ENCODE measurements around the gene ADGRB3. TPM values are rescaled to one million over a fixed set of nuclear protein-coding genes. Genes with fewer than 3 reads are reported as not detected.

Gene ADGRB3
- total RNA-seq, 4 donors from 2014 or later, result 0.30 to 0.94 (median 0.35) TPM

DNA sequence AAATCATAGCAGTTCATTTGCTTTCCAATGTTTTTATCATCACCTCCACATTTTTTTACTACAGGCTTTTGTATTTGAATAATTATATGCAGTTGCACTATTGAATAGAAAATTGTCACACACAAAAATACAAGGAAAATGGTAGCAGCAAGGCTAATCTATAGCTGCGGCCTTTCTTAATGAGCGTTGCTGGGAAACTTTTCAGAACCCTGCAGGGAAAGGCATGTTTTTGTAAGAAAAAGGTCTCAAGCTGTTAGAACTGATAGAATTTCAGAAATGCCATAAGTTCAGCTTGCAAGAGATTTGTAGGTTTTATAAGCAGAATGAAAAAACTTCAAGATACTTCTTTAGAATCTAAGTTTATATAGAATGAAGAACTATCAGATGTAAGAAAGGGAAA, 625.9 kb downstream of the ADGRB3 start:
- H3K4me3 ChIP-seq (ENCODE audit: low read depth, poor library complexity, severe bottlenecking), result no peak overlapping the region
- no peak for TF ChIP-seq POLR2A (IDR thresholded peaks at IDR 0.05)
- TF ChIP-seq, protein P1, sequence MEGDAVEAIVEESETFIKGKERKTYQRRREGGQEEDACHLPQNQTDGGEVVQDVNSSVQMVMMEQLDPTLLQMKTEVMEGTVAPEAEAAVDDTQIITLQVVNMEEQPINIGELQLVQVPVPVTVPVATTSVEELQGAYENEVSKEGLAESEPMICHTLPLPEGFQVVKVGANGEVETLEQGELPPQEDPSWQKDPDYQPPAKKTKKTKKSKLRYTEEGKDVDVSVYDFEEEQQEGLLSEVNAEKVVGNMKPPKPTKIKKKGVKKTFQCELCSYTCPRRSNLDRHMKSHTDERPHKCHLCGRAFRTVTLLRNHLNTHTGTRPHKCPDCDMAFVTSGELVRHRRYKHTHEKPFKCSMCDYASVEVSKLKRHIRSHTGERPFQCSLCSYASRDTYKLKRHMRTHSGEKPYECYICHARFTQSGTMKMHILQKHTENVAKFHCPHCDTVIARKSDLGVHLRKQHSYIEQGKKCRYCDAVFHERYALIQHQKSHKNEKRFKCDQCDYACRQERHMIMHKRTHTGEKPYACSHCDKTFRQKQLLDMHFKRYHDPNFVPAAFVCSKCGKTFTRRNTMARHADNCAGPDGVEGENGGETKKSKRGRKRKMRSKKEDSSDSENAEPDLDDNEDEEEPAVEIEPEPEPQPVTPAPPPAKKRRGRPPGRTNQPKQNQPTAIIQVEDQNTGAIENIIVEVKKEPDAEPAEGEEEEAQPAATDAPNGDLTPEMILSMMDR (IDR thresholded peaks at IDR 0.05), result no peak
- intact Hi-C loops (cut with DNase I; ENCODE audit: low total_unique reads), result no loop called here
- 41 to 97% methylated on average over 2 of the region's 2 CpGs for WGBS, 2 donors
- DNase-seq (ENCODE audit: low spot score in 2 of 2), result no peak

DNA sequence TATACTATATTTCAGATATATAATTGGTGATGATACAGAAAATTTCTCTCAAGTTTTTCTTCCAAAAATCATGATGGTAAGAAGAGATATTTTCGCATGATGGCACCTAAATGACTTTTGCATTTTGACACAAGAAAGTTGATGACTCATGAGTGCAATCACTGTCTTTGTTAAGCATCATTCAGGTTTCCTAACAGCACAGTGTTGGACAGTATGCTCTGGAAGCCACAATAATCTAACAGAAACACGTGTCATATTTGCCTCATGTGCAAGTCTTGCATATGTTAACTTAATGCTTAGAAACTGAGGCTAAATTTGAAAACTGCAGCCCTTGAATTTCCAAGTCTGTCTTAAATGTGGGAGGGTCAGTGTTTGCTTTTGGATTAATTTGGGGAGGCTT, 628.2 kb downstream of the ADGRB3 start:
- H3K4me3 ChIP-seq (ENCODE audit: low read depth, poor library complexity, severe bottlenecking), result no peak overlapping the region

DNA sequence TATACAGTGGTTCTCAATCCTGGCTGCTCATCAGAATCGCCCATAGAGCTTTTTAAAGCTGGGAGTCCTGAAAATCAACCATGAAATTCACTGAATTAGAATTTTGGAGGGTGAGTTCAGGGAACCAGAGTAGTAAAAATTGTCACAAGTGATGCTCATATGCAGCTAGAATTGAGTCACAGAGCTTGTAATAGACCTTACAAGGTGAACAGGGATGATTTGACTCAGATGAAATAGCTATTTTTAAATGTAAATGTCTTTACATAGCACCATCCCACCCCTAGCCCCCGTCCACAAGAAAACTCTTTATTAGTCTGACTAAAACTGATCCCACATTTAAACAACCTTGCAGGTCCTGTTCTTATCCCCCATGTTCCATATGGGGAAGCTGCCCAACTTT, 630.0 kb downstream of the ADGRB3 start:
- intact Hi-C loops (cut with DNase I; ENCODE audit: low total_unique reads), result no loop called here
- DNase-seq (ENCODE audit: low spot score in 2 of 2), result no peak
- no peak overlapping the region for H3K4me3 ChIP-seq (ENCODE audit: low read depth, poor library complexity, severe bottlenecking)
- no peak for TF ChIP-seq POLR2A (IDR thresholded peaks at IDR 0.05)
- TF ChIP-seq, protein P1 (IDR thresholded peaks at IDR 0.05), result no peak
- WGBS, 2 donors, result 57 to 63% methylated on average over 2 of the region's 2 CpGs

More for the DNA sequence above, 628.2 kb downstream of the ADGRB3 start:
- 74 to 82% methylated on average over 2 of the region's 2 CpGs for WGBS, 2 donors
- DNase-seq (ENCODE audit: low spot score in 2 of 2), result no peak
- TF ChIP-seq POLR2A (IDR thresholded peaks at IDR 0.05), result no peak
- TF ChIP-seq, protein P1 (IDR thresholded peaks at IDR 0.05), result no peak
- intact Hi-C loops (cut with DNase I; ENCODE audit: low total_unique reads), result no loop called here

DNA sequence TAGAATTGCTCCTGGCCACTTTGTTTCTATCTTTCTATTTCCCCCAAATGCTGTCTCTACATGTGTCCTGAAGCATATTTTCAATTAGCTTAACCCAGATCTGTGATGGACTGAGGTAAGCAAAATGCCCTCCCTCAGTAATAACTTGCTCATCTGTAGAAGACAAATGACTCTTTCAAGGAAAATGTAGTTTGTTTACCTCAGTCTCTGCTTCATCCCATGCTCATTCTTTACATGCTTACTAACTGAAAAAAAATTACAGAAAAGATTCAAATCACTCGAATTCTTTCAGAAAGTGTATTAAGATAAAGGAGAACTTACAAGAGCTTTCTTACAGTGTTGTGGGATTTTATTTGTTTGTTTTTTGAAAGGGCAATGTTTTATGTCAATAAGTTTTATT, 630.6 kb downstream of the ADGRB3 start:
- intact Hi-C loops (cut with DNase I; ENCODE audit: low total_unique reads), result no loop called here
- 57 to 60% methylated on average over 1 of the region's 1 CpG for WGBS, 2 donors
- TF ChIP-seq, protein P1 (IDR thresholded peaks at IDR 0.05), result no peak
- no peak for TF ChIP-seq POLR2A (IDR thresholded peaks at IDR 0.05)
- H3K4me3 ChIP-seq (ENCODE audit: low read depth, poor library complexity, severe bottlenecking), result no peak overlapping the region
- DNase-seq (ENCODE audit: low spot score in 2 of 2), result no peak

DNA sequence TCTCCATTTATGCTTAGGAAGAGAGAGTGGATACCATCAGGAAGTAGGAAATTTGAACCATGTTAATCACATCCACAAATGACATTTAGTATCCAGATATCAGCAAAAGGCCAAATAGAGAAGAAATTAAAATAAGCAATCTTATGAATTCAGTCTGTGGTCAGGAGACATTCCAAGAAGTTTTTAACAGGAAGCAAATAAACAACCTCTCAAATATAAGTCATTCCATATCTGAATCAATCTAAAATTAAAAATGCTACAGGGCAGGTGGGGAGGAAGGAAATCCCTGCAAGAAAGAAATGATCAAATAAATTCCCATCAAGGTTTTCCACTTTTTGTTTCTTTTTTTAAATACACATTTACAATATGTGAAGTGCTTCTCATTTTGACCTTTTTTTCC, 641.1 kb downstream of the ADGRB3 start:
- intact Hi-C loops (cut with DNase I; ENCODE audit: low total_unique reads), result no loop called here
- no peak overlapping the region for H3K4me3 ChIP-seq (ENCODE audit: low read depth, poor library complexity, severe bottlenecking)
- TF ChIP-seq, protein P1 (IDR thresholded peaks at IDR 0.05), result no peak
- no peak for TF ChIP-seq POLR2A (IDR thresholded peaks at IDR 0.05)
- no peak for DNase-seq (ENCODE audit: low spot score in 2 of 2)

DNA sequence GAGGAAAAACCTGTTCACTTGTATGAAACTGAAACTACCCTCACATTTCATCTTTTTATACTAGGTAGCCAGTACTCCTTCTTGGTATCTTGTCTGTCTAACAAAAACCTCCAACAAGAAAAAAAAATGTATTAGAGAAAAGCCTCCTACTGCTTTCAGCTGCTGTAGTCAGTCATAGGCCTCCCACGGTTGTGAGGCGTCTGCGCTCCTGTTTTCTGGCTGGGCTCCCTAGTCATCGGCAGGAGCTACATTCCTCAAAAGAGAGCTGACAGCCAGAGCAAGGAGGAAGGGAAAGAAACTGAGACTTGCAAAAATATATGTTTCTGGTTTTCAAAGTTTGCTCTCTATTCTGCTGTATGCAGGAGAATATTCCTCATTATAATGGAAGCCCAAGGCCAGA, 644.7 kb downstream of the ADGRB3 start:
- DNase-seq (ENCODE audit: low spot score in 2 of 2), result no peak
- no peak for TF ChIP-seq POLR2A (IDR thresholded peaks at IDR 0.05)
- TF ChIP-seq, protein P1 (IDR thresholded peaks at IDR 0.05), result no peak
- intact Hi-C loops (cut with DNase I; ENCODE audit: low total_unique reads), result loop anchor here (2.0 kb wide), 1 partner anchor 71 kb away; no protein-coding TSS in a partner anchor
- WGBS, 2 donors, result 44% methylated on average over 4 of the region's 4 CpGs
- H3K4me3 ChIP-seq (ENCODE audit: low read depth, poor library complexity, severe bottlenecking), result no peak overlapping the region

All from lower leg skin (tissue), 4 donors.